NCI-H2107 treated with DMSO at 0.1 percent for 48 hours (cell line): Measurements from ENCODE around the gene COL4A4.

Source experiments
- DNase-seq: peaks from one replicate; lab custom pipeline; 2025; ENCODE audit not compliant: unreplicated experiment; lab: John Stamatoyannopoulos, UW

COL4A4 gene

DNA sequence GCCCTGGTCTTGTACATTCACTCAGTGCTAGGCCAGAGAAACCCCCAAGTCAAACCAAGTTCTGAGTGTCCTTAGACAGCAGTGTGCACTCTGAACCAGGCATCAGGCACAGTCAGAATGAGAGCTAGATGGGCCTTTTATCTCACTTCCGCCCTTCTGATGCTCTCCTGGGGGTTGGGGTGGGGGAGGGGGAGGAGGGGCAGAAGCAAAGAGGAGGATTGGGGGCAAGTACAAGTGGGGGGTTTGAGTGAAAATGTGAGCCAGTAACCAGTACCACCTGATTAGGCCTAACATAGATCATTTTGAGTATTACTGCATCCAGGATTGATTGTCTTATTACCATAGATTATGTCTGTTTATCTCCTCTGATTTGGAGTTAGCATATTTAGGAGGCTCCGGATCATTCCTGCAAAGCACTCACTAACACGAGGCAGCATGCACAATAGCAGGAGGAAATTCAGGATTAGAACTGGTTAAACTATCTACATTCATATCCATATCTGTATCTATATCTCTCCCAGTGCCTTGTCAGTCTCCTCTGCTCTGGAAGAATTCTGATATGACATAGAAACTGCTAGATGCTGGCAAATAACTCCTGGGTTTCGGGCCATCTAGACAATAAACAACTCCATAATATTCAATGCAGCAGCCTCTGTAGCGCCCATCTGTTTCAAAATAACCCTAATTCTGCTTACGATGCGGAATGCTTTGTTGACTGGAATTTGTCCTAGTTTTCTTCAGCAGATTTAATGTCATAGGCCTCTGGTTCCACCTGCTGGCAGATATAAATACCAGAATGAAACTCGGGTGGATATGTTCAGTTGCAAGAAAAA lies 179.0 kb downstream of the COL4A4 start:
- no peak for DNase-seq

DNA sequence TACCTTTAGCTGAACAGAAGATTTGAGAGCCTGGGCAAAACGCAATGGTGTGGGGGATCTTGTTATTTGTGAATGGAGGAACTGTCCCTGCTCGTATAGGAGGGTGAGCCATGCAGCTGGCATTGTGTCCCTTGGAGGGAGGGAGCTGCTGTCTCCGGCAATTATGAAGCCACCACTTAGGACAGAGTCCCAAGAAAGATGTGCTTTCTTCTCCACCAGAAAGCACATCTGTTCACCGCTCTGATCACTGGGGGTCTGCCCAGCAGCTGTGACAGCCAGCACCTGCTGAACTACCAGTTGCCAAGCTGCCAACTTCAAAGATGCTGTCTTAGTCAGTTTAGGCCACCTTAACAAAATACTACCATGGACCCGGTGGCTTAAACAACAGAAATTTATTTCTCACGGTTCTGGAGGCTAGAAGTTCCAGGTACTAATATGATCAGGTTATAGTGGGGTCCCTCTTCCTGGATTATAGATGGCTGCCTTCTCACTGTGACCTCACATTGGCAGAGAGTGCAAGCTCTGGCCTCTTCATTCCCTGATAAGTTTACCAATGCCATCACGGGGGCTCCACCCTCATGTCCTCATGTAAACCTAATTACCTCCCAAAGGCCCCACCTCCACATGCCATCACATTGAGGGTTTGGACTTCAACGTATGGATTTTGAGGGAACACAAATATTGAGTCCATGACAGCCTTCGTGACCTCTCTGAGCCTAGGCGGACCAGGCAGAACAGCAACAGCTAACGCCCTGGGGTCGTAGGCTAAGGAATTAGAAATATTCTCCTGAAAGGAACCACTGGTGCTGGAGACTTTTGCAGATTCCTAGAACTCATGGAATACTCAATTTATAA lies 179.9 kb downstream of the COL4A4 start:
- no peak for DNase-seq

DNA sequence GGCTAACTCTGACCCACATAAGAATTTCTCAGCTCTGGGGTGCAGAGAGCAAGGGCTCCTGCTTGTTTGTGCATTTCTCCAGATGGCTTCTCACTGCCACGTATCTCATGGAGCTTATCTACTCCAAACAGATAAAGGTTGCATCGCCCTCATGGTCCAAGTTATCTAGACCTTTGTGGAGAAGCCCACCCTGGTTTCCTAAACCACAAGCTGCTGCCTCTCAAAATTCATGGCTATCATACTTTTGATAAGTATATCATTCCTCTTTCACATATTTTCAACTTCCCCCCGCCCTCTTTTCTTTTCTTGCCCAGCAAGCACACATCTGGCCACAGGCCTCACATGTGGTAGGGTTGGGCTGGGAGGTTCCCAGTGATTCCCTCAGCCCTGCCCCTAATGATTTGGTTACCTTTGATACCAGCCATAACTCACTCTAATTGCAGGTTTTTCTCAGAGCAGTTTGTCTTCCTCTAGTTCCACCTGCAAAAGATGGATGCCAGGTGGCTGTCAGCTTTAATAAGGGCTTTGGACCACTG lies 182.1 kb downstream of the COL4A4 start:
- DNase-seq: no peak

DNA sequence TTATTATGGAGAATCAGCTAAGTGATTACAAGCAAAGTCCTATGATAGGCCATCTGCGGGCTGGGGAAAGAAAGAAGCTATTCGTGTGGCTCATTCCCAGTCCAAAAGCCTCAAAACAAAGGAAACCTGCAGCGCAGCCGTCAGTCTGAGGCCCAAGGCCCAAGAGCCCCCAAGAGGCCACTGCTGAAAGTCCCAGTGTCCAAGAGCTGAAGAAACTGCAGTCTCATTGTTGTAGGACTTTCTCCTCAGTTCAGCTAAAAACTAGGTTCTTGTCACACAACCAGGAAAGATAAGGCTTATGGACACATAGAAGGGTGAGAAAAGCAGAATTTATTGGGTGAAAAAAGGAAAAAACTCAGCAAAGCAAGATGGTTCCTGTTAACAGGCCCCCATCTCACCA lies 185.0 kb downstream of the COL4A4 start:
- no peak for DNase-seq

DNA sequence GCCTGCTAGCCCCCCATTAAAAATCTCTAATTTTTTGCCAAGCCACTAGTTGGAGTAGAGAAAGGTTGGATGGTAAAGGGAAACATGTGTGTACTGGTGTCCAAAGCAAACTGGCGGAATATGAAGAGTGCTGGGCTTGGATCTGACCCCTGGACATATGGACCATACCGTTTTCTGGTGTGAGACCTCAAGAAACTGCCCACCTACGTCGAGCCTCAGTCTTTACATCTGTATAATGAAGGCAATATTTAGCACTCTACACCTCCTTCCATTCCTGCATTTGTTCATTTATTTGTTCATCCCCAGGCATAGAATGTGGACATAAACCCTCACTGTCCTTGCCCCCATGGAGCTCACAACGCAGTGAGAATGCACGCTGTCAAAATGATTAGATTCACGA lies 185.7 kb downstream of the COL4A4 start:
- no peak for DNase-seq

DNA sequence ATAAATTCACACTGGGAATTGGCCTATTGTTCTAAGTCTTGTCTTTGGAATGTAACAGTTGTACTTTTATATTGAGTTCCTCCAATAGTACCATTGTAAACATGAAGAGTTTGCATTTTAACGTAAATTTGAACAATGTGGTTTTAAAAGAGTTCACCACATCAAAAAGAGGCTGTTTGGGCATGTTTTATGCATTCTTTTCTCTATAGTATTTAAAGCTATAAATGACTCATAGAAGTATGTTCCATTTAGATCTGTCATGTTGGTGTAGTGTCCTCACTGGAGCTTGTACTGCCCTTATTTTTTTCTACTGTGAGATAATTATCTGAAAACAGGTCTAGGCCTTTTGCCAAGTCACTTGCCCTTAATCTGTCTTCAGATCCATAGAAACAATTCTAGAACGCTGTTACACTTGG lies 186.2 kb downstream of the COL4A4 start:
- no peak for DNase-seq

DNA sequence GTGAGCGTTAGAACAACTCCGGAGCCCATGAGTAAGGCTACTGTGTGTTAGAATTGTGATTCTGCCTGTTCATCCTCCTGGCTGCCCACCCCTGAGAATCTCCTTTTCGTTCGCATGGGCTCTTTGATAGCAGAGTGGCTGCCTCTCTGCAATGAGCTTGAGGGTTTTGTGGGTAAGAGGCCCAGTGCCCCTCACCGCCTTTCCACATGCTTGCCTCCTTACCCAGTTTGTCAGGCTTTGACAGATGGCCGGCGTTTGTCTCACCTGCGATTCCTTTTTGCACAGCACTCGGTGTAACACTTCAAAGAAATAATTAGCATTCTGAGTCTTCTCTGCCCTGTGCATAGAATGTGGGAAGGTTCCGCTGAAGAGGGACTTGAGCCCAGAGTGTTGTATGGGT lies 190.2 kb downstream of the COL4A4 start:
- no peak for DNase-seq

DNA sequence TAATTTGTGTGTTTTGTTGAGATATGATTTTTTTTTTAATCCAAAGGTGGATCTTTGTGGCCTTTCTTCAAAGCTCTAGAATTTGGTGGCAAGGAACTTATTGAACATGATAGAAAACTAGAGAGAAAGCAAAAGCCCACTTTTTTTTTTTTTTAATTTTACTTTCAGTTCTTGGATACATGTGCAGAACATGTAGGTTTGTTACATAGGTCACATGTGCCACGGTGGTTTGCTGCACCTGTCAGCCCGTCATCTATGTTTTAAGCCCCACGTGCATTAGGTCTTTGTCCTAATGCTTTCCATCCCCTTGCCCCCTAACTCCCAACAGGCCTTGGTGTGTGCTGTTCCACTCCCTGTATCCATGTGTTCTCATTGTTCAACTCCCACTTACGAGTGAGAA lies 192.2 kb downstream of the COL4A4 start:
- no peak for DNase-seq

DNA sequence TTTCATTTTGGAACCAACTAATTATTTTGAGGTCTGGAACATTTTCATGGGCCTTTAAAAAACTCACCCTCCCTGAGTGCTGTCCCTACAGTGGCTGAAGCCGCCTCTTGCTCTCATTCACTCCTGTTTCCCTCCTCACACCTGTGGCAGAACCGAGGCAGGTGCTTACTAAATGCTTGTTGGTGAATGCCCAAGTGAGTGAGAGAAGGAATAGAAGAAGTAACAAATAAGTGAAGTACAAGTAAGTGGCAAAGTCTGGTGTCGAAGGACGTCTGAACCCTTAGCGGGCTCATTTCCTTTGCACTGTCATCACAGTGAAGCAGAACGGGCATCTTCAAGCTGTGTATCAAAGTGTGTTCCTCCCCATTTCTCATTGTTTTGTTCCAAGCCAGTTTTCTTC lies 192.9 kb downstream of the COL4A4 start:
- DNase-seq: no peak

DNA sequence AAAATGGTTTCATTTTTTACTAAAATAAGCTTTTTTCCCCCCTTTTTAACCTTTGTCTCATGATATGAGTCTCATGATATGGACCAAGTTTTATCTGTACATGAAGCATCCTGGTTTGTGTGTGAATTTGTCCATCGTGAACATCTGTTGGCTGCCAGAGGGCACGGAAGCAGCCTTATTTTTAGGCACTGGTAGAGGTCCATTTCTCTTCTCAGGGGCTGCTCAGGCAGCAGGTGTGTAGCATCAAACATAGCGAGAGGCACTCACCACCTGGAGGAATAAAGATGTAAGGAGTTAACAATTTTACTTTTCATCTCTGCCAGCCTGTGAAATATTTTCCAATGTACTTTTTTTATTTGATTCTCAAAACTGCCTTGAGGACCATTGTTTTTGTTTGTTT lies 193.6 kb downstream of the COL4A4 start:
- DNase-seq: no peak

DNA sequence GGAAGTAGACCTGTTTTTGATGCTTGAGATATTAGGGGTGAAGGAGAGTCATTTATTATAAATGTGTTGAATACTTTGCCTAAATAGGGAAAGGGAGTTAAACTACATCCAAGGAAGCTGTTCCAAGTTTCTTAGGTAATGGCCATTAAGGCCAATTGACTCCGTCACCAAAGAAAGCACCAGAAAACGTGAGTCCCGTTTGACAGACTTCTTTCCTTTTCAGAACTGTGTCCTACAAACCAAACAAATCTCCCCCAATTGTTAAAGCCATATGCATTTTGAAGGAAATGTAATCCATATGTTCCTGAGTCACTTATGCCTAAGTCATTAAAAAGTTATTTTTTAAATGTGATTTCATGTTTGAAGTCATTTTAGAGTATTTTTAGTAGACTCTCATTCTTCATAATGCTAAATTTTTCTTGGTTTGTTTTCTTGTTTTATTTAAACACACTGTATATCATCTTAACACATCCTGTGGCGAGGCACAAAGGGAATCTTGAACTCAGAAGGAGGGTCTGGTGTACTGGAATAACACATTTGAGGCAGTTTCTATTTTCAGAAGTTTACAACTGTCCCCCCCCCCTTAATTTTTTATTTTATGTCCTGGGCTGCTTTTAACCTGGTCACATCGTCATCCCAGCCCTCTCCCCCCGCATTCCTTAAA lies 194.5 kb downstream of the COL4A4 start:
- DNase-seq: no peak

DNA sequence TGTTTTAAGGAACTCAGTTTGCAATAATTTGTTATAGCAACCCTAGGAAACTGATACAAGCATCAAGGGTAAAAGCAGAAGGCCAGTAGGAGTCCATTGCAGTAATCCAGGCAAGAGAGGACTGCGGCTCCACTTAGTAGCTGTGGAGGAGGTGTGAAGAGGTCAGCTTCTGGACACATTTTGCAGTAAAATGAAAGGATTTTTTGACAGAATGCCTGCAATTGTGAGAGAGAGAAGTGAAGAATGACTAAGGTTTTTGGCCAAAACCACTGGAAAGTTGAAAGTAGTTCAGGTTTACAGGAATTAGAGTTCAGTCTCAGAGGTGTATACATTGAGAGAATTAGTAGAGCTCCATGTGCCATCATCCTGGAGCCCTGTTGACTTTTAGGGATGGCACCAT lies 198.6 kb downstream of the COL4A4 start:
- no peak for DNase-seq

DNA sequence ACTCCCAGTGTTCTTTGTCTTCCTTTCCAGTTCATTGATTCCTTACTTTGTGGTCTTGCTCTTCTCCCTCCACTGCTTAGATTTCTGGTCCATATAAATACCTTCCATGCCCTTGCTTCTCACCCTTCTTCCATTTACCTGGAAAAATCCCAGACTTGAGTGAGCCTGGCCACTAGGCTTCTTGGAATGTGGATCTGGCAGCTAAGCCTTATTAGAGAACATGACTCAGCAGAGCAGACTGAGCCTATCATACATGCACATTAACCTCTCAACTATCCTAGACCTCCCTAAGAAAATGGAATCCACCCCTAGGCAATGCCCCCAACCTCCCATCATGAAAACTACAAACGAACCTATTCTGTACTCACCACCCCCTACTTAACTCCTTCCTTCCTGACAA lies 200.5 kb downstream of the COL4A4 start:
- DNase-seq: no peak

DNA sequence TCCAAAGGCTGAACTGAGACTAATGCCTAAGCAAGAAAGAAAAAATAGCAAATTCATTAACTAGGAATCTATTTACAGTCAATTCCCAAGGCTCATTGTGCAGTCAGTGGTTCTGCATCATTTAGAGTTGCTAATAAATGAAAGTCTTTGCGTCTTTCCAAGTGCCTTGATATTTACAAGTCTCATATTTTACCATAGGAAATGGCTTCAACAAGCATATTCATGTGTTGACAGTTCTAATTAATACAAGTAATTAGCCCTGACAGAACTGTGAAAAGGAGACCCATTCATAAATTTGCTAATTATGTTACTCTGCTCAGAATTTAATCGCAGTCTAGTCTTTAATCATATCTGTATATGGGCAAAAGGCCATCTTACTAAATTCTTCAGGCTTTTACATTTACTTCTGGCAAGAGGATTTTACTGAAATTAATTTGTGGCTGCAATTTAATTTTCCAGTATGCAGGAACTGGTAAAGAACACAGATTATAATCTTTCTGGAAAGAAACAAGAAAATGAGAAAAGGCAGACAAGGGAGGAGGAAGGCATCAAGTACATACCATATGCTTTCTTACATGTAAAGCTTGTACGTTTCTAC lies 201.7 kb downstream of the COL4A4 start:
- no peak for DNase-seq

DNA sequence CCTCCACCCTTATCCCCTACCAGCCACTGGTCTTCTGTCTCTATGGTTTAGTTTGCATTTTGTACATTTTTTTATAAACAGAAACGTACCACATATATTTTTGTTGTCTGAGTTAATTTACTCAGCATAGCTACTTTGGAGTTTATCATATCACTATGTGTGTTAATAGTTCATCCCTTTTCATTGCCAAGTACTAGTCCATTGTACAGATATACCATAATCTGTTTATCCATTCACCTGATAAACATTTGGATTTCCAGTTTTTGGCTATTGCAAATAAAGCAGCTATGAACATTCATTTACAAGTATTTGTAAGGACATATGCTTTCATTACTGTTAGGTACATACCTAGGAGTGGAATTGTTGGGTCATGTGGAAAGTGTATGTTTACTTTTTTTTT lies 204.6 kb downstream of the COL4A4 start:
- no peak for DNase-seq

DNA sequence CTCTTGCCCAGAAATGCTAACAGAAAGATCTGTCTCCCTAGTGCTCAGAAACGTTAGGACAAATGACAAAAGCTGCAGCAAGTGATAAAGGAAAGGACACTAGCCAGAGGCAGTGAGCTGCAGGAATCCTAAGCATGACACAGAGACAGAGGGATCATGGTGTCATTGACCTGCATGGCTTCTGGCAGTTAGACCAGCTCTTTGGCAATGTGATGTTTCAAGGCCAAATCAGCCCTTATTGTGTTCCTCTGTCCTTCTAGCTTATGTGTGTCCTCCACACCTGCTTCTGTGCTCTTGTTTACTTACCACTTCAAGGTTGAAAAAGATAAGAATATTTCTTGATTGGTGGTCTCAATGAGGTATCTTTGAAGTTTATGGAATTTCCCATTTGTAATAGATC lies 207.3 kb downstream of the COL4A4 start:
- DNase-seq: no peak

DNA sequence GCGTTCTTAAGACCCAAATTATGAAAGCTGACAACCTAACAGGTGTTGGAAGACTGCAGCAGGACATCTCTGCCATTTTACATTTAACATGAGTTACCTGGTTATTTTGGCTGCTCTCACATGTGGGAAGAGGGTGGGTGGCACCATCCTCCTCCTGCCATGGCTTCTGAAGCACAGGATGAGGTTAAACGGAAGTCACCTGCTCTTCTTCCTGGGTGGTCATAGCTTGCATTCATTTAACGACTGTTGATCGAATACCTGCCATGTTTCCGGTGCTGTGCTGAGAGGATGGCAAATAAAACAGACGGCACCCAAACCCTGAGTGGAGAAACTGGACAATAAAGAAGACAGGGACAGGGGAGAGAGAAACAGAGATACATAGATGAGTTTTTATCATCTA lies 210.2 kb downstream of the COL4A4 start:
- DNase-seq: no peak

DNA sequence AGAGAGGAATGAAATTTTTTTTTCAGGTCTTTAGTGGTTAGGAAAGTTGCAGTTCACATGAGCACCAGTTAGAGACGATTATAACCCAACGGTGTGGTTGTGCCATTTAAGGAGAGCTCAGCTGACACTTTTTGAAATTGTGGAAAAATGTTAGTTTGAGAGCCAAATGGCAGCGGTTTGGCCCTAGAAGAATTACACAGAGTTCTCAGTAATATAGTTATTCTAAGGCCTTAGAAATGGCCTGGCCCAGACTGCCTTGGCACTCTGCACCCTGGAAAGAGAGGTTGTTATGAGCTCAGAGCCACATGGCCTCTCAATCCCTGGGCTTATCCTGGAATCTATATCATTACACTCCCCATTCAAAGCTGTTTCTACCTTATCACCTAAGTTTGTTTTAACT lies 210.8 kb downstream of the COL4A4 start:
- no peak for DNase-seq
